ENCODE data around the gene SLC17A8.

GRCh38 chr12:100346660-100347059 is 10.2 kb upstream of the SLC17A8 start:
- TF ChIP-seq CTCF (optimal IDR thresholded peaks at IDR 0.05 in 1 of 3, IDR thresholded peaks at IDR 0.05 in 1 of 3, conservative IDR thresholded peaks at IDR 0.05 in 1 of 3; ENCODE audit: extremely low read depth in 1 of 3, insufficient read depth in 2 of 3, low read length in 3 of 3) (no peak), EZH2 (IDR thresholded peaks at IDR 0.05; ENCODE audit: low read length) (no peak)

Measured in keratinocyte (primary cell).